ENCODE results near the gene ARHGAP18.

The ARHGAP18 gene

GRCh38 chr6:129609635-129610034 lies 100.3 kb downstream of the ARHGAP18 start:
- no peak for DNase-seq

- DNase-seq = no peak
Measured at GRCh38 chr6:129608886-129609537, 101.0 kb downstream of the ARHGAP18 start.

- no peak for DNase-seq
Measured at GRCh38 chr6:129607581-129608186, 102.3 kb downstream of the ARHGAP18 start.

- no peak for DNase-seq
Measured at GRCh38 chr6:129606664-129607063, 103.3 kb downstream of the ARHGAP18 start.

GRCh38 chr6:129605967-129606366 lies 104.0 kb downstream of the ARHGAP18 start:
- no peak for DNase-seq

- DNase-seq = no peak
Measured at GRCh38 chr6:129605095-129605494, 104.9 kb downstream of the ARHGAP18 start.

GRCh38 chr6:129604321-129604720 lies 105.7 kb downstream of the ARHGAP18 start:
- no peak for DNase-seq

GRCh38 chr6:129603741-129604140 lies 106.2 kb downstream of the ARHGAP18 start:
- DNase-seq = no peak

- DNase-seq = no peak
Measured at GRCh38 chr6:129601323-129601722, 108.7 kb downstream of the ARHGAP18 start.

GRCh38 chr6:129599467-129599866 lies 110.5 kb downstream of the ARHGAP18 start:
- no peak for DNase-seq

- peak; percentile 15 for DNase-seq
Measured at GRCh38 chr6:129598244-129599187, 111.5 kb downstream of the ARHGAP18 start.

GRCh38 chr6:129597023-129597713 lies 112.8 kb downstream of the ARHGAP18 start:
- DNase-seq = no peak

- no peak for DNase-seq
Measured at GRCh38 chr6:129596522-129596921, 113.5 kb downstream of the ARHGAP18 start.

GRCh38 chr6:129593233-129593564 lies 116.8 kb downstream of the ARHGAP18 start:
- no peak for DNase-seq

GRCh38 chr6:129592516-129593232 lies 117.3 kb downstream of the ARHGAP18 start:
- DNase-seq = peak; percentile 18

GRCh38 chr6:129590408-129591022 lies 119.5 kb downstream of the ARHGAP18 start:
- no peak for DNase-seq

- no peak for DNase-seq
Measured at GRCh38 chr6:129586815-129587214, 123.2 kb downstream of the ARHGAP18 start.

GRCh38 chr6:129583866-129584265 lies 126.1 kb downstream of the ARHGAP18 start:
- no peak for DNase-seq

- no peak for DNase-seq
Measured at GRCh38 chr6:129578315-129578714, 131.7 kb downstream of the ARHGAP18 start.

- DNase-seq = no peak
Measured at GRCh38 chr6:129577691-129578090, 132.3 kb downstream of the ARHGAP18 start.

- no peak for DNase-seq
Measured at GRCh38 chr6:129576456-129576855, 133.5 kb downstream of the ARHGAP18 start.

Data from stimulated activated CD4-positive, alpha-beta T cell treated with anti-CD3 and anti-CD28 coated beads, Interleukin-4, amount 100 ng/mL, for 24 hours (primary cell).